GM19043 (cell line): ENCODE data around the gene MKNK1.

Source experiments
- ATAC-seq: cut with Tn5 transposase; IDR thresholded peaks from one replicate; pipeline ENCODE4 v1.9.1; 2021; ENCODE audit warnings: low read depth; ENCODE audit not compliant: unreplicated experiment

MKNK1 gene

DNA sequence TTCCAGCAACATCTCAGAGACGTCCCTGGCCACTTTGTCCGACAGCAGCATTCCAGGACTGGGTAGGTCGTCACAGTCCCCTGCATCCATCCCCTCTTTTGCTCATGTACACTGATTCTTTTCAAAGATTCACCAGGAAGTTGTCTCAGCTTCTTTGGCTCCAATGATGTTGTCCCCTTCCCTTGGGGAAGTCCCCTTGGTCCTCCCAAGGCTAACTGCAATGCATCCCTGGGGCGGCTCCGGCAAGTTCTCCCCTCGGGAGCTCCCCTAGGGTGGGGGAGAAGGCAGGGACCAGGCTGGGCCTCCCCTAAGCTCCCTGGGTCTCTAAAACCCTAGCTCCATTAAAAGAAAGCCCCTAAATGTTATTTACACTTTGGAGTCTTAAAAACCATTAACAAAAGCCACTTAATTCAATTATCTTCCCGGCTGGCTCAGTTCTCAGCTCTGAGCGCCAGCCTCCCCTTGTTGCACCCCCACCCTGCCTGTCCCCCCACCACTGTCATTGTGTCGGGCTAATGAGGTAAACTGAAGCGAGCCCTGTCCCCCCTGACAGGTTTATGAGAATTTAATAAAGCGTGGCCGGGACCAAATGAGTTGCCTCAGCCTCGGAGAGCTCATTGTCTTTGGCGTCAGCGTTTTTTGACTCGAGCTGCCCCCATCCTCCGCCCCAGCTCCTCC is 77.9 kb downstream of the MKNK1 start:
- no peak for ATAC-seq

DNA sequence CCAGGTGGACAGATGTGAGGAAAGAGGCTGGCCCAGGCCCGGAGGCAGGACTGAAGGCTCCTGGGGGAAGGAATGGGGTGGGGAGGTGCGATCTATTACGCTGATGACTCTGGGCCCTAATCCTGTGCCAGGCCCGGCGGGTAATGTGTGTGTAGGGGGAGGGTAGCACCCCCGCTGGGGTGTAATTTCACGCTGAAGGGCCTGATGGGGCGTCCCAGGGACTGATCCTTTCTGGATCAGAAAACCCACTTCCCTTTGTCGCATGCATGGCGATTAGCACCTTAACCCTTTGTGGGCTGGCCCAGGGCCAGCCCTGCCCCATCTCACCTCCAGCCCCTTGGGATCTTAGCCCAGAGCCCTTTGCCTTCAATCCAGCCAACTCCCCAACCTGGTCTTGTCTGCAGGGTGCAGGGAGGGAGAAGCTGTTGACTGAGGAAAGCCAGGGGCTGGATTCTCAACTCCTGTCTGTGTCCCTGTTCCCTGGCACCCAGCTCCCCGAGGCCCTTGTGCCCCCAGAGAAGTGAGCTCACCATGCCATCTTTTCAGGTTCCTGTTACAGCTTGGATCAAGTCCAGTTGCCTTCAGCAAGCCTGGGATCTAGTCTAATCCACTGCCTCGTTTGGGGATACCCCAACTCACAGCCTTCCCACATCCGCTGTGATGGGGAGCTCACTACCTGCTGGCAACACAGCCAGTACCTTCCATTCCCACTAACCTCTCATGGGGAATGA is 78.7 kb downstream of the MKNK1 start:
- ATAC-seq = no peak

DNA sequence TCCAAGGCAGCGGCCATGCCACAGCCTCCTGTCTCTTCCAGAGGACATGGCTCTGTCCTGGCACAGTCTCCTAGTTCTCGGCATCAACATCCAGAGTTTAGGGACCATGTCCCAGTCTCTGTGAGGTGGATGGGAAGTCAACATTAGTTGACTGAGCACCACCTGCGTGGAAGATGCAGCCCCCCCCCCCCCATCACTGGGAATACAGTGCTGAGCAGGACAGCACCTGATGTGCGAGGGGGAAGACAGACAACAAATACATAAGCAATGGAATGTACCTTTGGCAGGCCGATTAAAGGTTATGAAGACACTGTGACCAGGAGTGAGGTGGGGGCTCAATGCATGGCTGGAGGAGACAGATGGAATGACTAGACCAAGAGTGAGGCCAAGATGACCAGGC is 79.2 kb downstream of the MKNK1 start:
- ATAC-seq = no peak

DNA sequence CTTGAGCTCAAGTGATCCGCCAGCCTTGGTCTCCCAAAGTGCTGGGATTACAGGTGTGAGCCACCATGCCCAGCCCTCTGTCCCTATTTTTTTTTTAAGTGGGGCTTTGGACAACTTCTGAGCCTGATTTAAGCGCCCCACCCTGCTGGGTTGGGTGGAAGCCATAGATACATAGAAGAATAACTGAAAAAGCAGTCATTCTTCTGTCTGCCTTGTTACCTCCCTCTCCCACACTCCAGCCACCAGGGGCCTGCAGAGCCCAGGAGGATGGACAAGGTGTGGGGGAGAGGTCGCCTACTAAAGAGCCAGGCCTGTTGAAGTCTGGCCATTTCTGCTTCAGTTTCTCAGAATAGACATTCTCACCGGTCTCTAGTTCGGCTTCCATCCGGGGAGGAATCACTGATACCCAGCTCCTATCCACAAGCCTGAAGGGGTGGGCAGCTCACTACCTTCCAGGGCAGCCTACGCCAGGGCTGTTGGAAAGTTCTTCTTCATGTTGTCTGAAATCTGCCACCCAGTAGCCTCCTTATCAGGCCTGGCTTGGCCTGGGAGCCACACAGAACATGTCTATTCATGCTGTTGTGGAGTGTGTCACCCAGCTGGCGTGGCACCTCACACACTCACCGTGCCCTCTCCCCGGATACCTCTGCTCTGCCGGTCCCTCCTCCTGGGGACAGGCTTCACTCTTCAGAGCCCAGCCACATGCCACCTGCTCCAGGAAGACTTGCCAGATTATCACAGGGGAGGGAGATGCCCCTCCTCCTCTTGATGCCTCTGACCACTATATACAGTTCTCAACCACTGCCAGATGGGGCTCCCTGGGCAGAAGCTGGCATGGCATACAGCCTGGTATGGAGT is 80.3 kb downstream of the MKNK1 start:
- no peak for ATAC-seq

DNA sequence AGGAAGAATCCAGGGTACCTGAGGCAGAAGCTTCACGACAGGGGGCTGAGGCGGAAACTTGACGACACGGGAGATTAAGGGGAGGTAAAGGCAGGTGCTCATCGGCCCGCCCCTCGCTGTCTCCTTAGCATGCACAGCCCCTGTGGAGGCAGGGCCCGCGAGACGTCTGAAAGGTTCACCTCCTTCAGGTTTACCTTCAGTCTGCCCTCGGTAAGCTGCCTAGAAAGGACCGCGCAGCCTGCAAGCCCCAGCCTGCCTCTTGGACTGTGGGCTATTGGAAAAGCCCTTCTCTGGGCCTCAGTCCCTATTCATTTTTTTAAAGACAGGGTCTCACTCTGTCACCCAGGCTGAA is 81.1 kb downstream of the MKNK1 start:
- ATAC-seq = no peak

DNA sequence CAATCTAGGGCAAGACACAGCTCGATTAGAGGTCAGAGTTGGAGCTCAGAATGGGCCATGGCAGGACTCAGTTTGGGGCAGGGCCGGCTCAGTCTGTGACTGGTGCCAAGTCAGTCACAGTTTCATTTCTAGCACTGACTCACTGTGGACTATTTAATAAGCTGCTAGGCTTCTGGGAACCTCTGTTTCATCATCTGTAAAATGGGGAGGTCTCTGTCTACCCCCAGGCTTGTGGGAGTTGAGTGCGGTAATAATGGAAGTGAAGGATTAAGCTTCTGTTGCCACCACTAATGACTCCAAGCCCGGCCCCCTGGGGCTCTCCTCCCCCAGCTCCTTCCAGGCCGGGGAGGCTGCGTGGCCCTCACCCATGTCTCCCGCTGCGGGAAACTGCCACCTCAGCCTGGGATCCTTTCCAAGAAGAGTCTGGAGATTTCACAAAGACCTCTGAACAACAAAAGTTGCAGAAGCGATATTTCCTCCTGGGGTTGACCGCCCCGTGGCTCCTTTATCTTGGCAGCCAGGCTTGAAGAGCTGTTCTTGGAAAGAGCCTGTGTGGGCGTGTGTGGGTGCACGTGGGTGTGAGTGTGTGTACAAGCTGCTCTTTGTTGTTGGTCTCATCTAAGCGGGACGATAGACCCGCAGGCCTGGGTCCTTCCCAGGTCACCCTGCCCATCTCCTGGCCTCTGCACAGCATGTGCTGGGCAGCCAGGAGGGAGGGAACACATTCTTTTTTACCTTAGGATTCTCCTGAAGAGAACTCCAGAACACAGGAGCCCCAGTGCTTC is 81.7 kb downstream of the MKNK1 start:
- ATAC-seq = no peak

DNA sequence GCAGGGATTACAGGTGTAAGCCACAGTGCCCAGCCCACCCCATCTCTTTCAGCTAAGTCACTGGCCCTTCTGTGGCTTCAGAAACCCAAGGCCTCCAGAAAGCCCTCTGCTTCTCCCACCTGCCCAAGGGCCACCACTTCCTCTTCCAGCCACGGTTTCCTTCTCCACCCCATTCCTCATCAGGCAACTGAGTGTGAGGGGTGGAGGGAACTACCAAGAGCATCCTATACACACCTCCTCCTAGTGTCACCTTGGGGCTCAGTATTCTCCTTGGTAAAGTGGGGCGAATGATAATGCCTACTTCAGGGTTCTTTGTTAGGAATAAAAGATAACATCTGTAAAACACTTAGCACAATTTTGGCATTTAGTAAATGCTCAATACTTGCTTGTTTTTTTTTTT is 82.7 kb downstream of the MKNK1 start:
- ATAC-seq = no peak

DNA sequence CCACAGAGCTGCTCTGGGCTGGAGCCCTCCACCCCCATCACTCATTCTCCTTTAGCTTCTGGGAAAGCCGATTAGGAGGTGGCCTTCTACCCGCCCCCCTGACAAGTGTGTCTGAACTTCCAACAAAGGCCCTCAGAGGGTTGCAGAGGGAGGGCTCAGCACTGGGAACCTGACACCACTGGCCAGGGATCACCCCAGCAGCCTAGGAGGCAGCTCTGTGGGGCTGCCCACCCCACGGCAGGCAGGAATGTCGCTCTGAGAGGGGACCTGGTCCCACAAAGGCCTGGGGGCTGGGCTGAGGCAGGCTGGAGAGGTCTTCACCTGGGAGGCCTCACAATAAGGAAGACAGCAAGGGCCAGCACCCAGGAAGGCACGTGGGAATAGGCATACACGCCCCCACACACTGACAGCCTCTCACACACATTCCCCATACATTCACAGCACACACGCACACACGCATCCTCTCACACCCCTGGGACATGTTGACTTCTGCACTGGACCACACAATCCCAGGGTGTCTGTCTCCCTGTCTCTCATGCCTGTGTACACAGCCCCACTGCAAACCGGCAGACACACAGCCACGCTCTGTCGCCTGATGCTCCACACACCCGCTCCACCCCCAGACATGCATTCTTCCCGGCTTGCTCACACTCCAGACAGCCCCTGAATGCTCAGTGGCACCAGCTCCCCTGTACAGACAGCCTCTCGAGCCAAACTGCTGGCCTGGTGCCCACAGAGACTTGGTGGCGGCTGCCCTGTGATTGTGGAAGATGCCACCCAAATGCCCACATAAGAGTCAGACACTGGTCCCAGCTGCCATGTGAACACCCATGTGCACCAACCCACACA is 83.8 kb downstream of the MKNK1 start:
- no peak for ATAC-seq

DNA sequence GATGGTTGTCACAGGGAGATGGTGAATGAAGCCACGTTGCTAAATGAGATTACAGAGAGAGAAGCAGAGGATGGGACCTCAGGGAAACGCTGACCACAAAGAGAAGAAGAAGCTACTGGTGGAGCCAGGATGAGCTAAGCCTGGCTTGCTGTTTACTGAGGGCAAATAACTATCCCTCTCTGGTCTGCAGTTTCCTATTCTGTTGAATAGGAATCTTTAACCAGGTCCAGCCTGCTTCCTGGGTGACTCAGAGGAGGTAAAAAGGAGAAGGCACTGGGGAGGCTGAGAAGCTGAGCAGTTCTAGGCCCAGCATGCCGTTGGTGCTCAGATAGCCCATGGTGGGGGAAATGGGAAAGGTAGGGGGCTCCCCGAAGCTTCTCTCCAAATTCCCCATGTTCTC is 84.9 kb downstream of the MKNK1 start:
- no peak for ATAC-seq

DNA sequence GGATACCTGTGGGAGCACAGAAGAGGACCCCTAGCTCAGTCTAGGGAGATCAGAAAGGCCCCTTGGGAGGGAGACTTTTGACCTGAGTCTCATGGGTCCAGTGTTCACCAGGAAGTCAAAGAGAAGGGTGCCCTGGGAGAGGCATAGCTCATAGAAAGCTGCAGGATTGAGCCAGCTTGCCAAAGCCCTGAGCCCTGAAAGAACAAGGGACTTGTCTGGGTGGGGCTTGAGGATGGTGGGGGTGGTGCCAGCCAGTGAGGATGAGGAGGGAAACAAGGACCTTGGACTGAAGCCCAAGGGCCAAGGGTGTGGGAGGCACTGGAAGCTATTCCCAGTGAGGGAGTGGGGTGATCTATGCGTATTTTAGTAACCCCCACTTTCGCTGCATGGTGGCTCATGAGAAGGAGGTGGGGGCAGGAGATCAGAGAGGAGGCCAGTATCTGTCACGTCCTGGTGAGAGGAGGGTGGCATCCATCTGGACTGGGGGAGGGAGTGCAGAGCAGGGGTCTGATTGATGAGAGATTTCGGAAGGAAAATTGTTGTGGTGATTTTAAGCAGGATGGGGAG is 86.1 kb downstream of the MKNK1 start:
- ATAC-seq = no peak

DNA sequence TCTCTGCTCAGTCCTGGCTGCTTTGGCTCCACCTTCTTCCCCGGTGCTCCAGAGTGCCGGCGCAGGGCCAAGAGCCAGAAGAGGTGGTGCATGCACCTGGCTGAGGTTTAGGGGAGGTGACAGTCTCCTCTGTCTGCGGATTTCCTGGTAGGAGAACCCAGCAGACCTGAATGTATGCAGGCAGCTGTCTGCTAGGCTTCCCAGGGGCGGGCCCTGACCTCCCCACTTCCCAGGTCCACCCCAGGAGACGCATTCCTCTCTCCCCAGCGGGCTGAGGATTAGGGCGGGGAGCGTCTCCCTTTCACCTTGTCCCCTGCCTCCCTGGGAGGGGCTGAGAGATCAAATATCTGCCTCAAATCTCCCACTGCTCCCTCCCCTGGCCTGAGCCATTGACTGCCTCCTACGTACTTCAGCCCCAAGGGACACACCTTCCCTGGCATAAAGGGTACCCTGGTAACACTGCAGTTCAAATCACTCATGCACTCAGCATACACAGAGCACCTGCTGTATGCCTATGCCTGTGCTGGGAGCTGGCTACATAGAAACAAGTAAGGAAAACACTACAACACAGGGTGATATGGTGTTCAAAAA is 87.0 kb downstream of the MKNK1 start:
- ATAC-seq = no peak

DNA sequence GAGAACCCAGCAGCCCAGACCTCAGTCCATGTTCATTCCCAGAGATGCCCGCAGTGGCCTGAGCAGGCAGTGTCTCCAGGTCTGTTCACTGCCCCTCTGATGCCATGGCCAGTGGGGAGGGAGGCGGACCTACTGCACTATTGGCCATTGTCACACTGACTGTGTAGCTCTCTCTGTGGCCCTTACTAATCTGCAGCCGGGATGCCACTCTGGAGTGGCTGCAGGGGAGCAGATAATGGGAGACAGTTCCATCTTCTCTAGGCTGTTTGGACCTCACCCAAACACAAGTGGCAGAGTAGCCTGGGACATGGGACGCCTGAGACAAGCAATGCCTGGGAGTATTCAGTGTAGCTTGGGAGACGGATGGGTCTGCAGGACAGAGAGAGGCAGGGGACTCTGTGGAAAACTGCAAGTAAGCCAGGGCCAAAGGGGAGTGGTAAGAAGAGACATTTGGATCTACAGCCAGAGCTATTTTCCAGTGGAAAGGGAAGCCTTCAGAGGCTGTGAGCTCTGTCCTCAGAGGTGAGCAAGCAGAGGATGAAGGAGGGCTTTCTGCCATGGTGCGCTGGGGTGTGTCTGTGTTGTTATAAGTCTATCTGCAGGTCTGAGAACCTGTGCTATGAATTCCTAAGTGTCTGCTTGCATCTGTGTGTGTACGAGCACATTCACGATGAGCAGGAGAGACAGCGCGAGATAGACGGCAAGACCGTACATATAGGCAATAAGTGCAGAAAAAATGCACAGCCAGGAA is 87.7 kb downstream of the MKNK1 start:
- no peak for ATAC-seq

DNA sequence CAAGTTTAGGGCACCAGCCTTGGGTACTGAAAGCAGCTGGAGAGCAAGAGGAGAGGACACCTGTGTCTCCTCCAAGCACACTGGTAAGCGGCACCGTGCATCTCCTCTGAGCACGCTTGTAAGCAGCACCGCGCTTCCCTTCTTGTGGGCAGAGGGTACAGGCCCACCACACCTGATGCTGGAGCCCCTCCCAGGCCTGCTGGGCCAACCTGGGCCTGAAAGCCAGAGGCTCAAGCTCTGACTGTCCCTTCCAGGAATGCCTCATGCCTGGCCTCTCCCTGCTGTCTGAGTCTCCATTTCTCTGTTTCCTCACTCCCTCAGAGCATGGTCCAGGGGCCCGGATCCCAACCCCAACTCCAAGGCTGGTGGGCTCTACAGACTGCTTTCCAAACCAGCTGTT is 88.5 kb downstream of the MKNK1 start:
- ATAC-seq = no peak

DNA sequence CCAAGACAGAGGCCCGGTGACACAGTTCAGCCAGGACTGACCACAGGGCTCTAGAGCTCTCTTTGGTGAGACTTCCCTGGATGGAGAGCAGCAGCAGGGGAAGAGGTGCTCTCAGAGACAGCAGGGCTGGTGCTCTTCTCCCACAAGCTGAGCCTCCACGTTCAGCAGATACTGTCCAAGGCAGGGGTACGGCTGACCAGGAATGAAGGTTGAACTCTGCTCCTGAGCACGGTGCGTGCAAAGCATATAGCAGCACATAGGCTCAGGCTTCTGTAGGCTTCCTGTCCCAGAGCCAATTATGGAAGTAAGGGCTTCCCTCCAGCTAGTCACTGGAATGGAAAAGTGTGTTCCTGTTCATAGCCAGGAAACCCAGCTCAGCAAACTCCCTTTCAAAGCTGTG is 90.5 kb downstream of the MKNK1 start:
- no peak for ATAC-seq

DNA sequence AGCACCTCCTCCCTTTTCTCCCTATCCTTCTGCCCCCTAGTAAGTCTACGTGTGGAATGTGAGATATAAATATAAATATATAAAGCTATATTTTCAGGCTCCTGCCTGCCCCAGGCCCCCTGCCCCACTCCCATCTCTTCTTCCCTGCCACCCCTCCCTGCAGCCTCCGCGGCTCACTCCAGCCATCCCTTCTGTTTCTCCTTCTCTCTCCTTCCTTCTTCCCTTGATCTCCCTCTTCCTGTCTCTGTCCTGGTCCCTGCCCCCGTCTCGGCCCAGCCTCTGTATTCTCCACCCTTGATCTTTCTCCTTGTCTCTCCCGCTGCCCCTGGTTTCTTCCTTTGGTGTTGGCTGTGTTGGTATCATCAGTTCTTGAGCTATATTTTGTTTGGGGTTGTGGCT is 91.3 kb downstream of the MKNK1 start:
- ATAC-seq = no peak

DNA sequence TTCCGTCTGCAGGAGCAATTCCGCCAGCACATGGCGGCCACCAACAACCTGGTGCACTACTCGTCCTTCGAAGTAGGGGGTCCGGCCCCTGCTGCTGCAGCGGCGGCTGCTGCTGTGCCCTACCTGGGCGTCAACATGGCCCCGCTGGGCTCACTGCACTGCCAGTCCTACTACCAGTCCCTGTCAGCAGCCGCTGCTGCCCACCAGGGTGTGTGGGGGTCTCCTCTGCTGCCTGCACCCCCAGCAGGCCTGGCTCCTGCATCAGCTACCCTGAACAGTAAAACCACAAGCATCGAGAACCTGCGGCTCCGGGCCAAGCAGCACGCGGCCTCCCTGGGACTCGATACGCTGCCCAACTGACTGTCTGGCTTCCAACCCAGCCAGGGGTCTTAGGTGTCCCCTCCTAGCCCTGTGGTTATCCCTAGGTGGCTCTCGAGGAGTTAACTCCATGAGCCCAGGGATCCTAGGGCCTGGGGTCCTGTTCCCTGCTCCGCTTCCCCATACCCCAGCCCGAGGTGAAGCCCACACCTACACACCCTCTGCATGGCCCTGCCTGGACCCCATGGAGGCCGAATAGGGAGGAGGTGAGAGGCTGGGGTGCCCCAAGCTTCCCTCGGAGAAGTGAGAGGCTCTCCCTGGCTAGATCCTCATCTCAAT is 91.8 kb downstream of the MKNK1 start:
- ATAC-seq = no peak

DNA sequence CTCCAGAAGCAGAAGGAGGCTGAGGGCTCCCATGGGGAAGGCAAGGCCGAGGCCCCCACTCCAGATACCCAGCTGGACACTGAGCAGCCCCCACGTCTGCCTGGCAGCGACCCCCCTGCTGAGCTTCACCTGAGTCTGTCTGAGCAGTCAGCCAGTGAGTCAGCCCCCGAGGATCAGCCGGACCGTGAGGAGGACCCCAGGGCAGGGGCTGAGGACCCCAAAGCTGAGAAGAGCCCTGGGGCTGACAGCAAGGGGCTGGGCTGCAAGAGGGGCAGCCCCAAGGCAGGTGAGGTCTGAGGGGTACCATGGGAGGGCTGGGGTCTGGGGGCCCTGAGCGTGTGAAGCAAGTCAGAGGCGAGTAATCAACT is 93.1 kb downstream of the MKNK1 start:
- ATAC-seq = no peak

DNA sequence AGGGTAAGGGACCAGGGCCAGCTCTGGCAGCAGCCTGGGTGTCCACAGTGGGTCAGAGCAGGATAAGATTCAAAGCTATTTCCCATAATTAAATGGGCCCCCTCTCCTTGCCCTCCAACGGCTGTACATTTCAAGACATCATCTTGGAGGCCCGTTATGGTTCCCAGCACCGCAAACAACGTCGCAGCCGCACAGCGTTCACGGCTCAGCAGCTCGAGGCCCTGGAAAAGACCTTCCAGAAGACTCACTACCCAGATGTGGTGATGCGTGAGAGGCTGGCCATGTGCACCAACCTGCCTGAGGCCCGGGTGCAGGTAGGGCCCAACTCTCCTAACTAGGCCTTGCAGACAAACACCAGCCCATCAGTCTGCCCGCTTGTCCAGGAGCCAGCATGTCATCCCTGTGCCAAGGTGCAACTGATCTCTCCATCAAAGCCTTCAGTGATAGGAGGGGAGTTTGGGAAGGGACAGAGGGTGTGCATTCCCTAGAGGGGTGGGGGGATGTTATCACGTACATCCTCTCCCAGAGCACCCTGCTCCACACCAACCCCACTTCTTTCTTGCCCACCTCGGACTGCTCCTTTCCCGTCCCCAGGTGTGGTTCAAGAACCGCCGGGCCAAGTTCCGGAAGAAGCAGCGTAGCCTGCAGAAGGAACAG is 93.6 kb downstream of the MKNK1 start:
- no peak for ATAC-seq
